Measurements from ENCODE around the gene SMIM35. TPM values are rescaled to one million over a fixed set of nuclear protein-coding genes. Genes with fewer than 3 reads are reported as not detected.

The SMIM35 gene
- total and polyA plus RNA-seq, 2 donors (not counting 1 experiment from before 2014, with no cell fraction given): not detected

- Histone ChIP-seq H4K20me1 (ENCODE audit: control insufficient read depth, extremely low read depth, insufficient read depth, low read length) (no peaks in the 10 kb centered on the region), H3K79me2 (ENCODE audit: control insufficient read depth, insufficient read depth, low read length) (no peaks in the 10 kb centered on the region)
These were observed 3.7 kb downstream of the SMIM35 start for GRCh38 chr11:118082880-118083552.

GRCh38 chr11:118081241-118081958, 5.4 kb downstream of the SMIM35 start:
- Histone ChIP-seq H3K27me3 (ENCODE audit: control insufficient read depth, insufficient read depth, low read length) (no peaks in the 10 kb centered on the region), H3K4me2 (ENCODE audit: extremely low read depth, insufficient read depth, low read length) (no peak overlapping the region), H3K4me3 (replicated peaks in 1 of 4; ENCODE audit: control extremely low read depth in 1 of 4, insufficient read depth in 1 of 4, low read depth in 3 of 4, low read length in 4 of 4) (no peak overlapping the region), H3K4me1 (ENCODE audit: control insufficient read depth, extremely low read depth, insufficient read depth, low read length) (no peaks in the 10 kb centered on the region), H3K79me2 (ENCODE audit: control insufficient read depth, insufficient read depth, low read length) (no peaks in the 10 kb centered on the region), H3K9me3 (ENCODE audit: control insufficient read depth, insufficient read depth, low read depth, low read length) (no peaks in the 10 kb centered on the region), H3K9ac (ENCODE audit: insufficient read depth, low read length) (no peak overlapping the region), H3K27ac (ENCODE audit: insufficient read depth, low read length) (no peak overlapping the region), H4K20me1 (ENCODE audit: control insufficient read depth, extremely low read depth, insufficient read depth, low read length) (no peaks in the 10 kb centered on the region), H2AFZ (ENCODE audit: low read length) (no peak overlapping the region), H3K36me3 (ENCODE audit: control insufficient read depth, insufficient read depth, low read length) (no peaks in the 10 kb centered on the region)
- no peak for TF ChIP-seq CTCF (conservative IDR thresholded peaks at IDR 0.05 in 1 of 2, IDR thresholded peaks at IDR 0.05 in 1 of 2; ENCODE audit: low read depth in 1 of 2, low read length in 2 of 2)
- TF ChIP-seq EZH2 (IDR thresholded peaks at IDR 0.05; ENCODE audit: low read length, missing control alignments): no peak
- peak in 1 of 2 donors; percentile 9 for DNase-seq (ENCODE audit: low read depth in 2 of 2)

More at GRCh38 chr11:118082880-118083552, 3.7 kb downstream of the SMIM35 start:
- H2AFZ ChIP-seq (ENCODE audit: low read length): no peak overlapping the region
- no peak overlapping the region for H3K27ac ChIP-seq (ENCODE audit: insufficient read depth, low read length)
- no peak overlapping the region for H3K9ac ChIP-seq (ENCODE audit: insufficient read depth, low read length)
- DNase-seq (ENCODE audit: low read depth in 2 of 2): no peak
- H3K4me1 ChIP-seq (ENCODE audit: control insufficient read depth, extremely low read depth, insufficient read depth, low read length): no peaks in the 10 kb centered on the region
- no peaks in the 10 kb centered on the region for H3K9me3 ChIP-seq (ENCODE audit: control insufficient read depth, insufficient read depth, low read depth, low read length)
- H3K4me3 ChIP-seq (replicated peaks in 1 of 4; ENCODE audit: control extremely low read depth in 1 of 4, insufficient read depth in 1 of 4, low read depth in 3 of 4, low read length in 4 of 4): no peak overlapping the region
- H3K36me3 ChIP-seq (ENCODE audit: control insufficient read depth, insufficient read depth, low read length): no peaks in the 10 kb centered on the region
- TF ChIP-seq CTCF (conservative IDR thresholded peaks at IDR 0.05 in 1 of 2, IDR thresholded peaks at IDR 0.05 in 1 of 2; ENCODE audit: low read depth in 1 of 2, low read length in 2 of 2): no peak
- no peak for TF ChIP-seq EZH2 (IDR thresholded peaks at IDR 0.05; ENCODE audit: low read length, missing control alignments)
- H3K27me3 ChIP-seq (ENCODE audit: control insufficient read depth, insufficient read depth, low read length): no peaks in the 10 kb centered on the region
- H3K4me2 ChIP-seq (ENCODE audit: extremely low read depth, insufficient read depth, low read length): no peak overlapping the region

- H3K9ac ChIP-seq (ENCODE audit: insufficient read depth, low read length): no peak overlapping the region
- H3K27me3 ChIP-seq (ENCODE audit: control insufficient read depth, insufficient read depth, low read length): no peaks in the 10 kb centered on the region
- no peaks in the 10 kb centered on the region for H3K79me2 ChIP-seq (ENCODE audit: control insufficient read depth, insufficient read depth, low read length)
- no peaks in the 10 kb centered on the region for H3K4me1 ChIP-seq (ENCODE audit: control insufficient read depth, extremely low read depth, insufficient read depth, low read length)
- no peak overlapping the region for H3K27ac ChIP-seq (ENCODE audit: insufficient read depth, low read length)
- no peak overlapping the region for H3K4me3 ChIP-seq (replicated peaks in 1 of 4; ENCODE audit: control extremely low read depth in 1 of 4, insufficient read depth in 1 of 4, low read depth in 3 of 4, low read length in 4 of 4)
- H4K20me1 ChIP-seq (ENCODE audit: control insufficient read depth, extremely low read depth, insufficient read depth, low read length): no peaks in the 10 kb centered on the region
- H2AFZ ChIP-seq (ENCODE audit: low read length): no peak overlapping the region
- no peak overlapping the region for H3K4me2 ChIP-seq (ENCODE audit: extremely low read depth, insufficient read depth, low read length)
- H3K36me3 ChIP-seq (ENCODE audit: control insufficient read depth, insufficient read depth, low read length): no peaks in the 10 kb centered on the region
- H3K9me3 ChIP-seq (ENCODE audit: control insufficient read depth, insufficient read depth, low read depth, low read length): no peaks in the 10 kb centered on the region
- no peak for DNase-seq (ENCODE audit: low read depth in 2 of 2)
- TF ChIP-seq CTCF (conservative IDR thresholded peaks at IDR 0.05 in 1 of 2, IDR thresholded peaks at IDR 0.05 in 1 of 2; ENCODE audit: low read depth in 1 of 2, low read length in 2 of 2) (no peak), EZH2 (IDR thresholded peaks at IDR 0.05; ENCODE audit: low read length, missing control alignments) (no peak)
These were observed 6.5 kb downstream of the SMIM35 start for GRCh38 chr11:118080296-118080695.
